AG09309 (cell line): ENCODE data around the gene CLASP2.

Experiments
- DNase-seq: peaks from one replicate; pipeline ENCODE4 v3.0.0-alpha.2; 2010; ENCODE audit warnings: low read depth
- H3K4me3 ChIP-seq: 2 replicates; pipeline ENCODE4 v1.5.1; 2011; ENCODE audit warnings: mild to moderate bottlenecking, low read depth, low read length, moderate library complexity; ENCODE audit not compliant: control insufficient read depth
- TF ChIP-seq, protein P1 (sequence below): IDR thresholded peaks from 2 replicates; pipeline ENCODE4 v1.5.1; 2011; ENCODE audit warnings: mild to moderate bottlenecking, low read depth, low read length, inconsistent platforms; ENCODE audit not compliant: insufficient read depth, control insufficient read depth; ENCODE audit errors: missing control alignments

The CLASP2 gene

DNA sequence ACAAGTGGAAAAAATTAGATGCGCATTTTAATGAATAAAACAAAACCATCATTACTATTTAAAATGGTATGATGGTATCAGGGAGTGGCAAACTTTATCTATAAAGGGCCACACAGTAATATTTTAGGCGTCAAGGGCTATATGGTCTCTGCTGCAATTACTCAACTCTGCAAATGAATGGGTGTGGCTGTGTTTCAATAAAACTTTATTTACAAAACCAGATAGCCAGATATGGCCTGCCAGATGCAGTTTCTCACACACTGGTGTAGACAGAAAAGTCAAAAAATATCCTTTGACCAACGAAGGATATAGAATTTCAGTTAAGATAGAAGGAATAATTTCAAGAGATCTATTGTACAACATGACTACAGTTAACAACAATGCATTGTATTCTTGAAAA, 83.8 kb downstream of the CLASP2 start:
- DNase-seq: no peak
- TF ChIP-seq, protein P1, sequence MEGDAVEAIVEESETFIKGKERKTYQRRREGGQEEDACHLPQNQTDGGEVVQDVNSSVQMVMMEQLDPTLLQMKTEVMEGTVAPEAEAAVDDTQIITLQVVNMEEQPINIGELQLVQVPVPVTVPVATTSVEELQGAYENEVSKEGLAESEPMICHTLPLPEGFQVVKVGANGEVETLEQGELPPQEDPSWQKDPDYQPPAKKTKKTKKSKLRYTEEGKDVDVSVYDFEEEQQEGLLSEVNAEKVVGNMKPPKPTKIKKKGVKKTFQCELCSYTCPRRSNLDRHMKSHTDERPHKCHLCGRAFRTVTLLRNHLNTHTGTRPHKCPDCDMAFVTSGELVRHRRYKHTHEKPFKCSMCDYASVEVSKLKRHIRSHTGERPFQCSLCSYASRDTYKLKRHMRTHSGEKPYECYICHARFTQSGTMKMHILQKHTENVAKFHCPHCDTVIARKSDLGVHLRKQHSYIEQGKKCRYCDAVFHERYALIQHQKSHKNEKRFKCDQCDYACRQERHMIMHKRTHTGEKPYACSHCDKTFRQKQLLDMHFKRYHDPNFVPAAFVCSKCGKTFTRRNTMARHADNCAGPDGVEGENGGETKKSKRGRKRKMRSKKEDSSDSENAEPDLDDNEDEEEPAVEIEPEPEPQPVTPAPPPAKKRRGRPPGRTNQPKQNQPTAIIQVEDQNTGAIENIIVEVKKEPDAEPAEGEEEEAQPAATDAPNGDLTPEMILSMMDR: no peak
- H3K4me3 ChIP-seq: no peak overlapping the region

DNA sequence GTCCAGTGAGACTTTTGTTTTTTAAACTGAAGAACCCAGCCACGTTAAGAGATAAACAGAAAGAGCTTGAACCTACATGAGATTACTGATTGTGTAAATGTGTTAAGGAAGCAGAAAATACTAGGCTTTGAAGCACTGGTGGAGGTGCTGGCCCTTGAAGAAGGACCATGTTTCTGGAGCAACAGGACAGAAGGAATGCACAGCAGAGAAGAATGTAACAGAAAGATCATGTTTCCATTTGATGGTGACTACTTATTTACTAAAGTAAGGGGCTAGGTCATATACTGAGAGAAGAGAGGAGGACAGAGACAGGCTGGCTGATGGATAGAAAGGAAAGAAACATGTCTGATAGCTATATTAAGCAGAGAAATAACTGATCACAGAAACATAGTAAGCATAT, 88.8 kb downstream of the CLASP2 start:
- DNase-seq: no peak
- TF ChIP-seq, protein P1: no peak
- H3K4me3 ChIP-seq: no peak overlapping the region

DNA sequence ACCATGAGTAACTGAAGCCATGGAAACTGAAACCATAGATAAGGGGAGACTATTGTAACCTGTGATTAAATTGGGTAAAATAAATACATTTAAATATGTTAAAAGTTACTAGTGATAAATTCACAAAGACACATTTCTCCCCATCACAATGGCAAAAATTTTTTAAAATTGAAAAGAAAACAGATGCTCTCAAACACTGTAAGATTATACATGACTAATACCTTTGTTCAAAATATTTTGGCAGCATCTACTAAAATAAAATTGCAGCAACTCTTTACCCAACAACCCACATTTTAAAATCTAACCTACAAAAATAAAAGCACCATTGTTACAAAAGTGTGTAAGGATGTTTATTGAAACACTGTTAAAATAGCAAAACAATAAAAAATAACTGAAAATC, 93.3 kb downstream of the CLASP2 start:
- DNase-seq: no peak
- TF ChIP-seq, protein P1: no peak
- no peak overlapping the region for H3K4me3 ChIP-seq

DNA sequence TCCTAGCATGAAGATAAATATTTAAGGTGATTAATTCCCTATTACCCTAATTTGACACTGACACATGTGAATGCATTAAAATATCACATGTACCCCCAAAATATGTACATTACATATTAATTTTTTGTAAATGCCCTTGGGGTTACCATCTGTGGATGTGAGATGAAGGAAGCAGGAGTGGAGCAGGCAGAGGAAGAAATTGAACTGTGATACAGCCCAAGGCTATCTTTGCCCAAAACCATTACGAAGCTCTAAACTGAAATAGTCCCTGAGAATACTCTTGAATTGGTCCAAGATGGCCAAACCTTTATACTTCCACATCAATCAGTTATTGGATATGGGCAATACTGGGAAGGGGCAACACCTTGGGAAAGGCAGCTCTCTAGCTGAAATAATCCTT, 105.0 kb downstream of the CLASP2 start:
- TF ChIP-seq, protein P1: no peak
- no peak overlapping the region for H3K4me3 ChIP-seq
- no peak for DNase-seq

DNA sequence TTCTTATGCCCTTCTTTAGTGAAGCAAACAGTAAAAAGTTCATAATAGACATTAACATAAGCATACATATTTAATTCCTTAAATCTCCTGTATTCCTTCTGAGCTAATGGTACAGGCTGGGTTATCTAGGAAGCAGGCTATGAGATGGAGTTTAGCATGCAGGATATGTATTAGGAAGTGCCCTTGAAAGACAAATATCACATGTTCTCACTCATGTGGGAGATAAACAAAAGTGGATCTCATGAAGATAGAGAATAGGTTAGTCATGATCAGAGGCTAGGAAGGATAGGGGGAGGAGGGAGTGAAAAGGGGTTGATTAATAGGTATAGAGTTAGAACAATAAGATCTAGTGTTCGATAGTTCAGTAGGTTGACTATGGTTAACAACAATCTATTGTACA, 105.4 kb downstream of the CLASP2 start:
- no peak for DNase-seq
- TF ChIP-seq, protein P1: no peak
- no peak overlapping the region for H3K4me3 ChIP-seq

DNA sequence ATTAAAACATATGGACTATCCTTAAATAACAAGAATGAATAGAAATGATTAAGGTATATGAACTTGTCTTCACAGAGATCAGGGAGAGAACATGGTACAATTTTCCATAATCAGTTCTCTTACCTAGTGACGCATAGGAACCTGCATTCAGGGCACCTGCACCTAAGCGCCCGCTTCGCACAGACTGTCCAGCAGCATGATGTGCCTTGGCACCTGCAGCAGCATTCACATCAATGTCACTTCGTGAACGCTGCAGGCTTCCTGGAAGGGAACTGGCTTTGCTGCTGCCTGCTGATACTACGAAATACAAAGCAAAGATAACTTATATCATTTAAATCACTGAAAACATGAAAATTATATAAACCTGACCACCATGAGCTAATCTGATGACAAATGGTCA, 115.2 kb downstream of the CLASP2 start:
- H3K4me3 ChIP-seq: no peak overlapping the region
- no peak for DNase-seq
- TF ChIP-seq, protein P1: no peak

DNA sequence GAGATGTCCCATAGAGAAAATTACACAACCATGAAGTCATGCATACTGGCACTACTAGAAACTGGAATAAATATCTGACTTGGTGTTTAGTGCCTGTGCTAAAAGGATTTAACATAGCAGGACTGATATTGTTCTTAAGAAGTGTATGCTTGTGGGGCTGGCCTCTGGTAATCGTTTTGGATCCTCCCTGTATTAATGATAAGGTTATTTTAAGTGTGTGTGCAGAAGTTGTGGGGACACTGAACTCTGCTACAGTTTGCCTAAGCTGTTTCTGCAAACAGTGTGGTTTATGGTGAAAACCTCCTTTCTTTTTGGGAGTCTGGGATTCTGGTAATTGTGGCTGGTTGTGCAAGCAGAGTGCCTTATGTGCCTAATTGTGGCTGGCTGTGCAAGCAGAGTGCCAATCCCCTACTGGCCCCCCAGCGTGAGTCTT, 120.8 kb downstream of the CLASP2 start:
- H3K4me3 ChIP-seq: no peak overlapping the region
- DNase-seq: no peak
- TF ChIP-seq, protein P1: no peak
